ENCODE measurements around the gene TNFAIP8. TPM values are rescaled to one million over a fixed set of nuclear protein-coding genes. Genes with fewer than 3 reads are reported as not detected.

Gene TNFAIP8
- total RNA-seq, 1 experiment from 2014 or later, result 30.7 TPM

DNA sequence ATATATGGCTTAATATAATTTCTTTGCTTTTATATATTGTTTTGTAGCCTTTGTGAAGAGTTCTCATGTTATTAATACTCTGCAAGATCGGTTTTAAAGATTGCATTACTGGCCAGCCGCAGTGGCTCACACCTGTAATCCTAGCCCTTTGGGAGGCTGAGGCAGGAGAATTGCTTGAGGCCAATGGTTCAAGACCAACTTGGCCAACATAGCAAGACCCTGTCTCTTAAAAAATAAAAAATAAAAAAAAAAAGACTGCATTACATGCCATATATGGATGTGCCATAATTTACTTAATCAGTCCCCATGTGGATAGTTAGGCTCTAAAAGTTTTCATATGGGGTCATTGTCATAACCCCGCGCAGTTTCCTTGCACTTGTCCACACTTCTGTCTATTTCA is 31.0 kb upstream of the TNFAIP8 start:
- in situ Hi-C loops (cut with HindIII; ENCODE audit: low pct_unique_long_range_greater_than_20kb, low sequenced_read_pairs), result no loop called here
- DNase-seq (ENCODE audit: low read depth), result no peak

DNA sequence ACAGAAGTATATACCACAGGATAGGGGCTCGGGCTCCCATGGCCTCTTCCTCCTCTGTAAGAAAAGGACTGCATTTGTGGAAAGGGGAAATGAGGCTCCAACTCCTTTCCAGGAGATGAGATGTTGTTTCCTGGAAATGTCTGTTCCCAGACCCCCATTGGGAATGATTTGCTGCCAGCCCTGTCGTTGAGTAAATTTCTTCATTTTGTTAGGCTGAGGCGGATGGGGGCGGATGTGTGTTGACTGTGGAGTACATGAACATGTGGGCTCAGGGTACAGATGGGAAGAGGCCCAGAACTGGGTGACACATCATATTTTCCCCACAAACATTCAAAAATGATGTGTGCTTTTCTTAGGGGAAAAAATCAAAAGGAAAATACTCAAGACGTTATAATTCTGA is 28.8 kb upstream of the TNFAIP8 start:
- in situ Hi-C loops (cut with HindIII; ENCODE audit: low pct_unique_long_range_greater_than_20kb, low sequenced_read_pairs), result no loop called here
- DNase-seq (ENCODE audit: low read depth), result no peak

DNA sequence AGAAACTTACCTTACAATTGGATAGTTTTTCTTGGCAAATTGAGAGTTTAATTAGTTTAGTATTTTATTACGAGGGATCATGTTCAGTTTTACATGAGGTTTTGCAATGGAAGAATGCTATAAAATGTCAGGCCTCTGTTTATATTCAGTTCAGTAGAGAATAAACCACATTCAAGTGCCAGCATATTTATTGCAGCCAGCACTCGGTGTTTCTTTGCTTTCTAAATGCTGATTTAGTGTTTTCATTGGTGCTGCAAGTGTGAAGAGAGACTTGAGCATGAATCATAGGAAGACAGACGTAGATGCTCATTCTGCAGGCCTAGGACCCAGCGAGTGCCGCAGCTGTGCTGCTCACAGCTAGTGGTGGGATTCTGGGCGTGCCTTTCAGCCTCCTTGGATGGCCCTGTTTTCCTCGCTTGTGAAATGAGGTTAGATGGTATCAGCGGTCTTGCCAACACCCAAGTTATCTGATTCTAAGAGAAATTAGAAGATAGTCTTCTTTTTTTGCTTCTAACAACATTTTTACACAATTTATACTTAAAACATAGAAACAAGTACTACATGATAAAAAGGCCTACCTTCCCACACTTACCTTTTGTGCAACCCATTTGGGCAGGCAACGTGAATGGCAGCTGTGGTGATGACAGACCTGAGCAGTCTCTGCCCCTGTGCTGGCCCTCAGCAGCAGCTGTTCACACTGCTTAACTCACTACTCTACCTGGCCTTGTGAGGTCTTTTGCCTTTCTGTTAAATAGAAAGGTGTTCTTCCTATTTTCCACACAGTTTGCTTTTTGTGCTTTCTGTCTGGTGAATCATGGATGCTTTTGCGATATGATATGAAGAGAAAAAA is 26.8 kb upstream of the TNFAIP8 start:
- DNase-seq (ENCODE audit: low read depth), result no peak
- in situ Hi-C loops (cut with HindIII; ENCODE audit: low pct_unique_long_range_greater_than_20kb, low sequenced_read_pairs), result no loop called here

DNA sequence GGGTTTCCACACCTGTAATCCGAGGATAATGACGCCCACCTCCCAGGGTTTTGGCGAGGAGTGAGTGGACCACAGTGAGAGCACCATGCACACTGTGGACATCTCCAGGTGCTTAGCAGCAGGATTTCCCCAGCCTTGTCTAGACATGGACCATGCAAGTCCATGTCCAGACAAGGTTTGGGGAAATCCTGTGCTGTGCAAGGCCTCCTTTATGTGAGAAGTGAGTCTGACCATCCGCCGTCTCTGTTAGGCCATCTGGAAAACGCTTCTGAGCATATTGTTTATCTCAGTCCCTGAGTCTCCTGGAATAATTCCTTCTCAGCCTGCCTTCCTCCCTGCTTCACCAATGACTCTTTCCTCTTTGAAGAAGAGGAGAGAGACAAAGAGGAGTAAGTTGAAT is 26.2 kb upstream of the TNFAIP8 start:
- in situ Hi-C loops (cut with HindIII; ENCODE audit: low pct_unique_long_range_greater_than_20kb, low sequenced_read_pairs), result no loop called here
- no peak for DNase-seq (ENCODE audit: low read depth)

DNA sequence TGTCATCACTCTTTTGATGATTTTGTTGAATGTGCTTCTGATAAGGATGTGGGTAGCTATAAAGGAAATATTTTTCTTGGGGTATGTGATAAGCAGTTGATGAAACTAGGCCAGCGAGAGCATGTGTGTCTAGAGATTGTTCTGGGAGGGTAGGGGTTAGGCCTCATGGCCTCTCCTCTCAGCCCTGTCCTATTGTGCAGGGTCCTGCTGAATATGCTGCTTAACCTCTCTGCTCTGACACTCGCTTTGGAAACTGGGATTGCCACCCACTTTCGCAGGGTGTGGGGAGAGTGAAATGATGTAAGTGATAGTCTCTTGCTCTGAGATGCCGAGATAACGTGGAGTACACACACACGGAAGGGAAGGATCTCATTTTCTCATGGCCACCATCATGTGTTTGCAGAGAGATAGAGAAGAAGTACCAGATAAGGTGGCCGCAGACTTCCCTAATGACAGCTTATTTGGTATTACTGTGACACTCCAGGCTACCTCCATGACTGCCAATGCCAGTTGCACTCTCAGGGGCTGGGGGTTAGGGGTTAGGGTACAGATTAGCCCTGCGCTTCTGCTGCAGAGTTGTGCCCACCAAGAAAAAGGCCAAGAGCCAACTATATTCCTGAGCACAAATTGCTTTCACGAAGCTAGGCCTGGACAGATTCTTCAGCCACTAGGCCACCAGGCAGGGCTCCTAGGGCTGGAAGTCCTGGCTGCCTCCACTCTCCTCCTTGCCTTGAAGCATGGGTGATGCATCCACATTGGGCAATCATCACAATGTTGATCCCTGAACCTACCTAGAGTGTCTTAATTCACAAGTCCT is 25.2 kb upstream of the TNFAIP8 start:
- in situ Hi-C loops (cut with HindIII; ENCODE audit: low pct_unique_long_range_greater_than_20kb, low sequenced_read_pairs), result no loop called here
- no peak for DNase-seq (ENCODE audit: low read depth)

DNA sequence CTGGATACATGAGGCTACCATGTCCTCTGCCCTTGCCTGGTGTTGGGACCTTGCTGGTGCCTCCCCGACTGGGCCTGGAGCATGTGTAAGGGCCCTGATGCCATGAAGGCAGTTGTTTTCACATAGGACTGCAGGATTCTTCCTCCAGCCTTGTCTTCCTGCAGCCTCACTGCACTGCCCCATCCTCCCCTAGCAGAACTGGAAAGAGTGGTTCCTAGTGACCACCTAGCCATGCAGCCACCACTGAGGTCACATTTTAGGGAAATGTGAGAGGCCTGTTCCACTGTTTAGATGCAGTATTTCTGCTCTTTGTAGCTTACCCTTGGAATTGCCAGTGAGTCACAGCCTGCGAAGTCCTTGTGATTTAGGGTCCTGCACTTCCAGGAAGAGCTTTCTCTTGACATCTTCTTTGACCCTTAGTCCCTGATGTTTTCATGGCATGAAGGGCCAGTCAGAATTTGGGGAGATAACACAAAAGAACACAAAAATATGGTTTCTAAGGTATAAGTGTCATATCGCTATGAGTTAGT is 24.2 kb upstream of the TNFAIP8 start:
- in situ Hi-C loops (cut with HindIII; ENCODE audit: low pct_unique_long_range_greater_than_20kb, low sequenced_read_pairs), result no loop called here
- DNase-seq (ENCODE audit: low read depth), result no peak

DNA sequence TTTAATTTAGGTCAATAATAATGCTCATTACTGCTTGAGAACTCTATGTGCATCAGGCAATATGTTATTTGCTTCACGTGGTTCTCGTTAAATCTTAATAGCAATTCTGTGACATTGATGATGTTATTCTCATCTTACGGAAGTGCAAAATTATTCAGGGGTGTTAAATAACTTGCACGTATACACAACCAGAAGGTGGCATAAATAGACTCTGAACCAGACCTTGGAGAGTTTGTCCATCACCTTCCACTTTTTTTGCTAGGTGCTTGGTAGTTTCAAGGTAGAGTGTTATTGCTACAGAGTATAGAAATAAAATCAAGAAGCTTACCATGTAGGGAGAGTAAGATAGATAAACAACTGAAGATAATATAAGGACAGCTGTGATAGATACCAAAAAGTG is 23.6 kb upstream of the TNFAIP8 start:
- DNase-seq (ENCODE audit: low read depth), result no peak
- in situ Hi-C loops (cut with HindIII; ENCODE audit: low pct_unique_long_range_greater_than_20kb, low sequenced_read_pairs), result no loop called here

DNA sequence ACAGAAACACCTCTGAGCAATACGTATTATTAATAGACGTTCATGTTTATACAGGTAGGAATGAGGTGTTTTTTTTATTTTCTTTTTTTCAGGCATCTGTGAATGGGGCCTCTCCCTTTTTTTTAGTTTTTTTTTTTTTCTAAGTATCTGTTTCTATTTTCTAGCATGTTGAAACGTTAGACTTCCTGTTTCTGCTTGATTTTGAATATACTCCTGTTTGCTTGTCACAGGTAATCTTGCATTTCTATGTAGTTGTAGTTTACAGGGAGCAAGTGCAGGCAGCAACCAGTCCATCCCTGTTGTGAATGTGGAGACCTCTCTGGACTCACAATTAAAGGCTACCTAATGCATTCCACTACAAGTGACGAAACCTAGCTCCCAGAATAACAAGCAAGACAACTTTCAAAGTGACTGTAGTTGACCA is 22.8 kb upstream of the TNFAIP8 start:
- in situ Hi-C loops (cut with HindIII; ENCODE audit: low pct_unique_long_range_greater_than_20kb, low sequenced_read_pairs), result no loop called here

DNA sequence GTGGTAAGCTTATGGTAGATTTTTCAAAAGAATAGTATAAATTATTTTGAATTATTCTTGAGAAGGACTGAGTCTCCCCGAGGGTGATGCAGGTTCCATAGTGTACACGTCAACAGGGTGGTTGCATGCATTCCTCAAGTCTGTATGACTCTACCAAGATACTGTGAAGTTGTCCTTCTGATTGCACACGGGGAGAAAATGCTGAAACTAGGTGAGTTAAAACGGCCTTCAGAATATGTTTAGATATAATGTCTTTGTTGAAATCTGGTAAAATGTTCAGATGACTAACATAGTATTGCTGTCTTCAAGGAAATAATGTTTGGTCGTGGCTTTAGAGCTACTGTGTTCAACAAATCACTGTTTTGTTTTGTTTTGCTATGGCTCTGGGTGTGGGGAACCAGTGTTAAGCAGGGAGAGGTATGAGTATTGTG is 22.4 kb upstream of the TNFAIP8 start:
- DNase-seq (ENCODE audit: low read depth), result no peak

More for the DNA sequence above, 22.8 kb upstream of the TNFAIP8 start:
- no peak for DNase-seq (ENCODE audit: low read depth)

DNA sequence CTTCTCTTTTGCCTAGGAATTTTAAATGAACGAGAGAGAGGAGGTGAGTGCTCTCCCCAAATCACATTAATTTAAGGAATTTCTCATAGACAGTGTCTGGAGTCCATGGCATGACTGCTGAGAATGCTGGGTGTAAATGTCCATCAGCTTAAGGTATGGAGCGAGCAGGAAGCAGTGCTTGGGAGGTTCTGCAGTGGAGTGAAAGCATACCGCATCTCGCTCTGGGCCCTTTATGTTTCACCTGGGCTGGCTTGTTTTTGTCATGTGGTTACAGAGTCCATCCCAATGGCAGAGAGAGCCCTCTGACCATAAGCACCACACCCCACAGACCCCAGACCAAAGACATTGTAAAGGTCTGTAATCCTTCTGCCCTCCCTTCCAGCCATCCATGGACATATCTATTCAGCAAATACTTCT is 20.6 kb upstream of the TNFAIP8 start:
- no peak for DNase-seq (ENCODE audit: low read depth)
- in situ Hi-C loops (cut with HindIII; ENCODE audit: low pct_unique_long_range_greater_than_20kb, low sequenced_read_pairs), result no loop called here

More for the DNA sequence above, 22.4 kb upstream of the TNFAIP8 start:
- in situ Hi-C loops (cut with HindIII; ENCODE audit: low pct_unique_long_range_greater_than_20kb, low sequenced_read_pairs), result no loop called here

DNA sequence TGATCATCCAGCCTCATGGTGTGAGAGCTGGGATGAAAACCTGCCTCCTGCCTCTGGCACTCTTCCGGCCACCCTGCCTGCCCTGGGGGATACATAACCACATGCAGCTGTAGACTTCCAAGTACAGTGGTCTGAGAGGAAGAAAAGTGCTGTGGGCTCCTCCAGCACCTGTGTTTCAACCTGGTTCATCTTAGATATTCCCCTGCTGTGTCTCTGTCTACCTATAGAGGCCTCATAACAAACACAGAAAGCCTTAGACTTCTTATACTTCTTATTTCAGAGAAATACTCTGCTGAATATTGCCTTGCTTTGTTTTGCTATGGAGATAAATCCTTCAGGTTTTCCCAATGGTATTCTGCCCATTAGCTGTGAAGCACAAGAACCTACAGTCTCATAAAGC is 19.6 kb upstream of the TNFAIP8 start:
- in situ Hi-C loops (cut with HindIII; ENCODE audit: low pct_unique_long_range_greater_than_20kb, low sequenced_read_pairs), result no loop called here
- DNase-seq (ENCODE audit: low read depth), result no peak

DNA sequence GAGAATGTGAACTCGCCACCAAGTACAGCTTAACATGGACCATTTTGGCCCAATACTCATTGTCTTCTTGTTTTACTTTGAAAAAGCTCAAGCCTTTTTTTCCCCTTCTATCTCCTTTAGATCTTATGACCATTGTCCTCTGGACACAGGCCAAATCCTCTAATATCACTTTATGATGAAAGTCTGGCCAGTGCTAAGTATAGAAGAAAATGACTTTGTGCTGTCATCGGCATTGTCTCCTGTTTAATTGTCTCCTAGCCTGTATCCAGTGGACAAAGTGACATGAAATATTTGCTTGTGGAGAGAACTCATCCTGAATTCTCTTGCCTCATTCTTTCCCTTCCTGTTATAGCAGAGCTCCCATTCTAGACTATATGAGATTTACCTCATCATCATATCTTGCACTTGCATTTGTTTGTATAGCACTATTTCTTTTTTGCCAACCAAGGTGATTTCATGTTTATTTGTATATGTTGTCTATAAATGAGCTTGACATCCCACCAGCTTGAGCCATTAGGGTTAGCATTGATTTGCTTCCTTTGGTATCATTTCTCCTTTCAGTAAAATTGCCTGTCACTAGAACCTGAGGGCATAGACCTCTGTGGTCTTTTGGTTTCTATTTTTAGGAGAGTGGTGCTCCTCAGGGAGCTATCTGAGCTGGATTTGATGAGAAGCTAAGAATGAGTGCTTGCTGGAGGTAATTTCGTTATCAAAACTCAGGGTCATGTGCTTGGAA is 18.8 kb upstream of the TNFAIP8 start:
- in situ Hi-C loops (cut with HindIII; ENCODE audit: low pct_unique_long_range_greater_than_20kb, low sequenced_read_pairs), result no loop called here

DNA sequence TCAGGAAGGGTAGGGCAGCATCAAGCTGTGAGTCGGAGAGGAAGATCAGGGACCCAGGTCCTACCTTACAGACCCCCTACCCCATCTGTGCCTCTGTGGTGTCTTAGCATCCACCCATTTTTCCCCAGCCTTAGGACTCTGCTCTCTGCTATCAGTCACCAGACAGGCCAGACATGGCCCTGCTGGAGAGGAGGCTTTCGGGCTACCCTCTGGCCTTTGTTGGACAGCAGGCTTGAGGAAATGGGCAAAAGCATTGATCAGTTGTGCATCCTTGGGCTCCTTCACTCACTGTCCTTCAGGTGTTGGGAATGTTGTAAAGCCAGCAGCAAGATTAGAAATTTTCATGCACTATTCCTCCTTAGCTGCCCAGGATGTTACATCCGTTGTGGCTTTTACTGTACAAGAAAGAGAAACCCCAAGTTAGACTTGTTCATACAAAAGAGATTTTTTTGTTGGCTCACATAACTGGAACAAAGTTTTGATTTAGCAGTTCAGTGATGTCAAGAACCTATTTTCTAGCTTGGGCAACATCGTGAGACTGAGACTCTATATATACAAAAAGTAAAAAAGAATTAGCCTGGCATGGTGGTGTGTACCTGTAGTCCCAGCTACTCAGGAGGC is 17.4 kb upstream of the TNFAIP8 start:
- in situ Hi-C loops (cut with HindIII; ENCODE audit: low pct_unique_long_range_greater_than_20kb, low sequenced_read_pairs), result no loop called here

More for the DNA sequence above, 18.8 kb upstream of the TNFAIP8 start:
- DNase-seq (ENCODE audit: low read depth), result no peak

DNA sequence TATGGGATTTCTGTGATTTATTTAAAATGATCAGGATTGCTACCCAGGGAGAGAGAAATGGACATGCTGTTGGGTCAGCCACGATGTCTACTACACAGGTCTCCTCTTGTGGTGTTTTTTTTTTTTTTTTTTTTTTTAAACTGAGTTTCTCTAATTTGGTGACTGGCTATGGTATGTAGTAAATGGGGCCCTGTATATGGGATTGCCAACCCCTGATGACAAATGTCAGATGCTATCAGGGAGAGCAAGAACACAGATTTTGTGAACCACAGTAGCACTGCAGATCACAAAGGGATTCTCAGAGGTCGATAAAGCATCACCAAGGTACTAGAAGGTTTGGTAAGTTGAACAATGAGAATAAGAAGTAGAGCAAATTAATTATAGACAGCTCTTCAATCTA is 16.5 kb upstream of the TNFAIP8 start:
- no peak for DNase-seq (ENCODE audit: low read depth)
- in situ Hi-C loops (cut with HindIII; ENCODE audit: low pct_unique_long_range_greater_than_20kb, low sequenced_read_pairs), result no loop called here

More for the DNA sequence above, 17.4 kb upstream of the TNFAIP8 start:
- DNase-seq (ENCODE audit: low read depth), result no peak

DNA sequence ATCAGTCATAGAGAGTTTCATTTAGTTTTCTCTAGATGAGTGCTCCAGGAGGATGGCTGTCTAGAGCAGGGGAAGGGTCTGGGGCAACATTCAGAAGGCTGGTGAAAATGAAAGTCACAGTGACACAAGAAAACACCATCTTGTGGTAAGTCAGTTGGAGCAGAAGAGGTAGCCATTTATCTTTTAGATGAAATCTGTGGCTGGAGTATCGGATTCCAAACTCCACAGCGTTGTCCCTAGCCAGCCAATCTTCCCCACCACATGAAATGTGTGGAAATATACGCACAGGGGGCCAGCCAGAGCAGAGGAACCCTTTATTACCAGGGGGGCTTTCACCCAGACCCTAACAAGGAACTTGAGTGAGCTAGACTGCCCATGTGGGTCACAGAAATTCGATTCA is 15.9 kb upstream of the TNFAIP8 start:
- DNase-seq (ENCODE audit: low read depth), result no peak
- in situ Hi-C loops (cut with HindIII; ENCODE audit: low pct_unique_long_range_greater_than_20kb, low sequenced_read_pairs), result no loop called here

DNA sequence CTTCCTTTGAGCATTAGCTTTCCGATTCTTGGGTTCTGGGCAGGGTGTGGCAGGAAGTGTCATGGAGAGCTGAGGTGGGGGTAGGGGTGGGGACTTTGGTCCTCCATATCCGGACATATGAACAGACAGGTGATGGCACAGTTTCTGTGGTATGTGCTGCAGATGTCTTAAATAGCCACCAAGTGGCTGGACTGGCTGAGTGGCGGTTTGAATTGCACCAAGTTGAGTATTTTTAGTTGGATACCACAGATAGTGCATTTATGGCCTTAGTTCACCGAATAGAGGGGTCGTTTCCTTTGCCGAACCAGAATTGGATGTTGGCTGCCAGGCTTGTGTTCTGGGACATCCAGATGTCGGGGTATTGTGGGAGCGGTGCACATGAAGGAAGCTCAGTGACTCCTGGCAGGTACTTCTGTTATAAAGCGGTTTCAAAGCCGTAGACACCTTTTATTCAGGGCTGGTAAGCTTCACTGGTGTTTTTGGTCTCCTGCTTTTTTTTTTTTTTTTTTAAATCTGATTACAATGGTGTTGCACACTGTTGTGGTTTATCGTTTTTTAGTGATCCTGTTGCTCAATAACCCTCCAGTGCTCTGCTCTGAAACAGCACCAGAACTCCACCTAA is 15.1 kb upstream of the TNFAIP8 start:
- no peak for DNase-seq (ENCODE audit: low read depth)
- in situ Hi-C loops (cut with HindIII; ENCODE audit: low pct_unique_long_range_greater_than_20kb, low sequenced_read_pairs), result no loop called here

DNA sequence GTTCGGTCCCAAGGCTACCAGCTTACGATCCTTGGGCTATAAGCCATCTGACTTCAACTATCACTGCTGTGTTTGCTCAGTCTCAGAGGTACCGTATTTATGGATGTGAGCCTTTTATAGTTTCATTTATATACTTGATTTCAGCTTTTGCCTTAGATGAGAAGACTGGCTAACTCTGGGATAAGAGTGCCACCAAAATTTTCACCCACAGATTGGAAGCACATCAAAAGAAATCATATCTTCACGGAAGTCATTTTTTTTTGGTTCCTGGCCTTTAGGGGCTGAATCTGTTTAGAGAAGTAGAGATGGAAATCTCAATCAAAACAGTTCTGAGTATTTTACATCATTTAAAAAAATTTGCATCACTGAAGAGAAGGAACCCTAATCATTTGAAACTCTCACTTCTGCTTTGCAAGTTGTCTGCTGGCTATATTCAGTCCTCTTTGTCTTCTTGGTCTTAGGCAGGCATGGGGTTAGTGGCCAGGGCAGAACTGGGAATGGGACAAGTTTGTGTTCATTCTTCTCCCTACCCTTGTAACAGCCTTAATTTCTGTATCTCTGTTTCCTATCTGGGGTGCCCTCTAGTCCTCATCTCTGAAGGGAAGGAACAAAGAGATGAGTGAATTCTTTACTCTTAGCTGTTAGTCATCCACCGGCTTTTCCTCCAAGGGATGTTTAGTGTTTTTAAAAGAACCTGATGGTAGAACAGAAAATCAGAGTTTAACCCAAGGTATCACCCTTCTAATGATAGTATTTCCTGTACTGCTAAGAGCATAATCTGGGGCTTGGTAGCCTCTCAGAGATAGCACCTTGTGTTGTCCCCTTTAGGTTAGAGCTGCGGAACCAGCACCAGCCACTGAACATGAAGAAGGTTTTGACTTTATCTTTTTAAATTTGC is 14.1 kb upstream of the TNFAIP8 start:
- DNase-seq (ENCODE audit: low read depth), result no peak
- in situ Hi-C loops (cut with HindIII; ENCODE audit: low pct_unique_long_range_greater_than_20kb, low sequenced_read_pairs), result no loop called here

All from Caki2 (cell line).